KOPT-K1 (cell line): ENCODE measurements around the gene DYDC1.

ENCODE experiments used
- H3K27ac ChIP-seq: fragments of 200-600 bp; sonication (generic); 2 replicates; pipeline ENCODE4 v1.5.1; 2016; ENCODE audit warnings: antibody characterized with exemption, mild to moderate bottlenecking, low read depth, low read length; ENCODE audit not compliant: poor library complexity, severe bottlenecking
- H3K36me3 ChIP-seq: fragments of 200-600 bp; sonication (generic); 2 replicates; pipeline ENCODE4 v1.5.1; 2017; ENCODE audit warnings: antibody characterized with exemption, mild to moderate bottlenecking, low read length, moderate library complexity; ENCODE audit not compliant: insufficient read depth
- H3K9me3 ChIP-seq: fragments of 200-600 bp; sonication (generic); 2 replicates; pipeline ENCODE4 v1.5.1; 2017; ENCODE audit warnings: antibody characterized with exemption, low read length, mild to moderate bottlenecking; ENCODE audit not compliant: insufficient read depth, poor library complexity, severe bottlenecking

DYDC1 gene

GRCh38 chr10:80356563-80356988, at the start of gene DYDC1, which contains the start of gene DYDC2:
Gene DYDC1, minus strand, starts transcription at chr10:80356755. Its CDS starts 4,154 bp downstream, at chr10:80352601.
Gene DYDC2, plus strand, starts transcription at chr10:80356781. Its CDS starts 5,663 bp downstream, at chr10:80362444.
- no peak within 1 kb of the TSS for H3K27ac ChIP-seq
- H3K36me3 ChIP-seq = no peaks in the 10 kb centered on the region
- H3K9me3 ChIP-seq = no peaks in the 10 kb centered on the region

GRCh38 chr10:80406204-80406603, 49.6 kb upstream of the DYDC1 start:
- Histone ChIP-seq H3K9me3 (no peaks in the 10 kb centered on the region), H3K27ac (no peak overlapping the region), H3K36me3 (no peaks in the 10 kb centered on the region)

- H3K9me3 ChIP-seq = no peaks in the 10 kb centered on the region
- H3K36me3 ChIP-seq = no peaks in the 10 kb centered on the region
- no peak overlapping the region for H3K27ac ChIP-seq
These were observed 49.1 kb upstream of the DYDC1 start for GRCh38 chr10:80405626-80406025.

GRCh38 chr10:80405035-80405434, 48.5 kb upstream of the DYDC1 start:
- H3K27ac ChIP-seq = no peak overlapping the region
- no peaks in the 10 kb centered on the region for H3K9me3 ChIP-seq
- H3K36me3 ChIP-seq = no peaks in the 10 kb centered on the region

GRCh38 chr10:80400136-80400804, 43.7 kb upstream of the DYDC1 start:
- no peak overlapping the region for H3K27ac ChIP-seq
- H3K36me3 ChIP-seq = no peaks in the 10 kb centered on the region
- H3K9me3 ChIP-seq = no peaks in the 10 kb centered on the region

- H3K9me3 ChIP-seq = no peaks in the 10 kb centered on the region
- no peak overlapping the region for H3K27ac ChIP-seq
- H3K36me3 ChIP-seq = no peaks in the 10 kb centered on the region
These were observed 40.5 kb upstream of the DYDC1 start for GRCh38 chr10:80397014-80397413.

GRCh38 chr10:80394358-80394916, 37.9 kb upstream of the DYDC1 start:
- Histone ChIP-seq H3K9me3 (no peaks in the 10 kb centered on the region), H3K36me3 (no peaks in the 10 kb centered on the region), H3K27ac (no peak overlapping the region)

GRCh38 chr10:80392250-80392649, 35.7 kb upstream of the DYDC1 start:
- Histone ChIP-seq H3K36me3 (no peaks in the 10 kb centered on the region), H3K27ac (no peak overlapping the region), H3K9me3 (no peaks in the 10 kb centered on the region)

- Histone ChIP-seq H3K27ac (no peak overlapping the region), H3K36me3 (no peaks in the 10 kb centered on the region), H3K9me3 (no peaks in the 10 kb centered on the region)
These were observed 34.2 kb upstream of the DYDC1 start for GRCh38 chr10:80390740-80391139.

- Histone ChIP-seq H3K36me3 (no peaks in the 10 kb centered on the region), H3K9me3 (no peaks in the 10 kb centered on the region), H3K27ac (no peak overlapping the region)
These were observed 26.4 kb upstream of the DYDC1 start for GRCh38 chr10:80382989-80383388.

GRCh38 chr10:80380185-80380584, 23.6 kb upstream of the DYDC1 start:
- Histone ChIP-seq H3K27ac (no peak overlapping the region), H3K36me3 (no peaks in the 10 kb centered on the region), H3K9me3 (no peaks in the 10 kb centered on the region)

- H3K9me3 ChIP-seq = no peaks in the 10 kb centered on the region
- H3K27ac ChIP-seq = no peak overlapping the region
- H3K36me3 ChIP-seq = no peaks in the 10 kb centered on the region
These were observed 23.1 kb upstream of the DYDC1 start for GRCh38 chr10:80379701-80380100.

- Histone ChIP-seq H3K9me3 (peaks cover under 1% of the 10 kb centered on the region), H3K27ac (no peak overlapping the region), H3K36me3 (no peaks in the 10 kb centered on the region)
These were observed 16.9 kb upstream of the DYDC1 start for GRCh38 chr10:80373502-80373901.

- H3K9me3 ChIP-seq = peaks cover 9% of the 10 kb centered on the region
- H3K27ac ChIP-seq = no peak overlapping the region
- no peaks in the 10 kb centered on the region for H3K36me3 ChIP-seq
These were observed 16.1 kb upstream of the DYDC1 start for GRCh38 chr10:80372675-80373074.

- Histone ChIP-seq H3K9me3 (peaks cover 20% of the 10 kb centered on the region), H3K36me3 (no peaks in the 10 kb centered on the region), H3K27ac (no peak overlapping the region)
These were observed 14.9 kb upstream of the DYDC1 start for GRCh38 chr10:80371467-80371866.

GRCh38 chr10:80365510-80365909, 9.0 kb upstream of the DYDC1 start:
- no peaks in the 10 kb centered on the region for H3K36me3 ChIP-seq
- peaks cover 23% of the 10 kb centered on the region for H3K9me3 ChIP-seq
- no peak overlapping the region for H3K27ac ChIP-seq
